Activated gamma-delta T cell treated with anti-CD3 and anti-CD28 coated beads, Interleukin-2, amount 50 U/mL, for 16 hours (primary cell): ENCODE results near the gene LDHB.
"Not testable (repeated sequence)": the region's sequence is repeated elsewhere in the genome, so short reads cannot be mapped to it uniquely, and the experiment has no call there.

Source experiments
- DNase-seq: peaks from one replicate; pipeline ENCODE4 v3.0.0-alpha.2; 2020; ENCODE audit warnings: low read depth

Gene LDHB

GRCh38 chr12:21657326-21658077 lies at the start of gene LDHB:
TSS of gene LDHB (minus strand) at chr12:21657842. CDS start at chr12:21654671, 3,171 bp downstream.
- peak; percentile 91 for DNase-seq

GRCh38 chr12:21704847-21705246 lies 47.2 kb upstream of the LDHB start:
- no peak for DNase-seq

GRCh38 chr12:21699851-21700250 lies 42.2 kb upstream of the LDHB start:
- DNase-seq, result no peak

GRCh38 chr12:21697904-21698630 lies 40.4 kb upstream of the LDHB start:
- DNase-seq, result no peak

- no peak for DNase-seq
Observed at GRCh38 chr12:21696625-21697024, 39.0 kb upstream of the LDHB start.

GRCh38 chr12:21695986-21696385 lies 38.3 kb upstream of the LDHB start:
- DNase-seq, result no peak

- DNase-seq, result no peak
Observed at GRCh38 chr12:21694660-21695059, 37.0 kb upstream of the LDHB start.

- no peak for DNase-seq
Observed at GRCh38 chr12:21691515-21691914, 33.9 kb upstream of the LDHB start.

GRCh38 chr12:21690704-21691368 lies 33.2 kb upstream of the LDHB start:
- no peak for DNase-seq

GRCh38 chr12:21683115-21683514 lies 25.5 kb upstream of the LDHB start:
- DNase-seq, result no peak

GRCh38 chr12:21678959-21679358 lies 21.3 kb upstream of the LDHB start:
- no peak for DNase-seq

GRCh38 chr12:21677622-21678277 lies 20.1 kb upstream of the LDHB start:
- no peak for DNase-seq

GRCh38 chr12:21677204-21677603 lies 19.6 kb upstream of the LDHB start:
- no peak for DNase-seq

- DNase-seq, result no peak
Observed at GRCh38 chr12:21676776-21677175, 19.1 kb upstream of the LDHB start.

- DNase-seq, result no peak
Observed at GRCh38 chr12:21675641-21676040, 18.0 kb upstream of the LDHB start.

GRCh38 chr12:21675096-21675495 lies 17.5 kb upstream of the LDHB start:
- DNase-seq, result no peak

- DNase-seq, result not testable (repeated sequence)
Observed at GRCh38 chr12:21673830-21674552, 16.3 kb upstream of the LDHB start.

GRCh38 chr12:21672146-21672545 lies 14.5 kb upstream of the LDHB start:
- no peak for DNase-seq

GRCh38 chr12:21666722-21667121 lies 9.1 kb upstream of the LDHB start:
- DNase-seq, result no peak

- DNase-seq, result no peak
Observed at GRCh38 chr12:21665816-21666215, 8.2 kb upstream of the LDHB start.

GRCh38 chr12:21662122-21662792 lies 4.6 kb upstream of the LDHB start:
- no peak for DNase-seq
